HG02798 (cell line): ENCODE results near the gene DIP2B.

Experiments
- ATAC-seq: cut with Tn5 transposase; IDR thresholded peaks from one replicate; pipeline ENCODE4 v1.9.1; 2021; ENCODE audit warnings: mild to moderate bottlenecking; ENCODE audit not compliant: unreplicated experiment, poor library complexity

The DIP2B gene

GRCh38 chr12:50569876-50570275 lies 65.1 kb downstream of the DIP2B start:
- no peak for ATAC-seq

- ATAC-seq: no peak
Measured at GRCh38 chr12:50571786-50572185, 67.0 kb downstream of the DIP2B start.

GRCh38 chr12:50572287-50572686 lies 67.5 kb downstream of the DIP2B start:
- ATAC-seq: no peak

GRCh38 chr12:50572760-50573159 lies 68.0 kb downstream of the DIP2B start:
- ATAC-seq: no peak

- no peak for ATAC-seq
Measured at GRCh38 chr12:50573271-50573670, 68.5 kb downstream of the DIP2B start.

- no peak for ATAC-seq
Measured at GRCh38 chr12:50574601-50575348, 70.0 kb downstream of the DIP2B start.

- ATAC-seq: no peak
Measured at GRCh38 chr12:50579757-50580267, 75.0 kb downstream of the DIP2B start.

- ATAC-seq: no peak
Measured at GRCh38 chr12:50580436-50580835, 75.7 kb downstream of the DIP2B start.

- no peak for ATAC-seq
Measured at GRCh38 chr12:50581226-50582184, 76.7 kb downstream of the DIP2B start.

- no peak for ATAC-seq
Measured at GRCh38 chr12:50584135-50584534, 79.3 kb downstream of the DIP2B start.

- no peak for ATAC-seq
Measured at GRCh38 chr12:50589650-50590435, 85.1 kb downstream of the DIP2B start.

GRCh38 chr12:50590869-50591268 lies 86.1 kb downstream of the DIP2B start:
- ATAC-seq: no peak

- no peak for ATAC-seq
Measured at GRCh38 chr12:50595667-50596066, 90.9 kb downstream of the DIP2B start.

- ATAC-seq: peak; percentile 77
Measured at GRCh38 chr12:50597200-50598195, 92.7 kb downstream of the DIP2B start.

GRCh38 chr12:50598321-50598862 lies 93.6 kb downstream of the DIP2B start:
- ATAC-seq: no peak

GRCh38 chr12:50599366-50600095 lies 94.7 kb downstream of the DIP2B start:
- no peak for ATAC-seq

- ATAC-seq: no peak
Measured at GRCh38 chr12:50600364-50600763, 95.6 kb downstream of the DIP2B start.
